T-helper 9 cell (primary cell): ENCODE data around the gene ACSL3.
"Not testable (repeated sequence)": the region's sequence is repeated elsewhere in the genome, so short reads cannot be mapped to it uniquely, and the experiment has no call there.

ENCODE experiments used
- DNase-seq: peaks from one replicate; pipeline ENCODE4 v3.0.0-alpha.2; 2020
- total RNA-seq, 2 donors: gene quantifications; one replicate each; lab custom pipeline; 2026; lab: John Stamatoyannopoulos, UW

Gene ACSL3
- 69.6 to 80.8 reads per million in 2 donors for total RNA-seq

DNA sequence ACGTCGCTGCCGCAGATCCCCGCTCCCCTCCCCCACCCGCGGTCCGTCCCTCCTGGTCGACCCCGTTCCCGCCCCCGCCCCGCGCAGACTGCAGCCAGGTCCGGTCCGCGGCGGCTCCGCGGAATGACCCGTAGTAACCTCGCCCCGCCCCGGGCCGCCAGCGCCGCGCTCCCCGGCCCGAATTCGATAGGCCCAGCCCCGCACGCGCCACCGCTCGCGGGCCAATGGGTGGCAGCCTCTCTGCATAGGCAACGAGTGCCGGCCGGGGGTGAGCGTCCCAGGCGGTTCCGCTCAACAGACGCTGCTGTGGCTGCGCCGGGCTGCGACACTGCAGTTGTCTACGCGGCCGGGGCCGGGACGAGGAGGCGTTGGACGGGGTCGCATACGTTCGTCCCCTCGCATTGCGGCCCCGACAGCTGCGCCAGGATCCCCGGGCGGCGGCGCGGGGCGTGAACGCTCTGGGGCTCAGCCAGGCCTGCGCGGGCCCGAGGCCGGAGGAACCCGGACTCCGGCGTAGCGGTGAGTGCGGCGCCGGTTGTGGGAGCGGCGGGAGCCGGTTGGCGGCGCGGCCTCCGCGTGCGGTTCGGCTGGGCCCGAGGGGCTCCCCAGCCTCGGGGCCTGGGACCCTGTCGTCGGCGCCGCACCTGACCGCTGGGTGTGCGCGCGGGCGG lies at the start of gene ACSL3:
Gene ACSL3, plus strand, starts transcription at position 297 of the 671 bp plus-strand sequence. CDS start 47,737 bp downstream, outside the sequence.
- peak; percentile 83 for DNase-seq

GRCh38 chr2:222811828-222812227 lies 49.0 kb upstream of the ACSL3 start:
- DNase-seq: no peak

DNA sequence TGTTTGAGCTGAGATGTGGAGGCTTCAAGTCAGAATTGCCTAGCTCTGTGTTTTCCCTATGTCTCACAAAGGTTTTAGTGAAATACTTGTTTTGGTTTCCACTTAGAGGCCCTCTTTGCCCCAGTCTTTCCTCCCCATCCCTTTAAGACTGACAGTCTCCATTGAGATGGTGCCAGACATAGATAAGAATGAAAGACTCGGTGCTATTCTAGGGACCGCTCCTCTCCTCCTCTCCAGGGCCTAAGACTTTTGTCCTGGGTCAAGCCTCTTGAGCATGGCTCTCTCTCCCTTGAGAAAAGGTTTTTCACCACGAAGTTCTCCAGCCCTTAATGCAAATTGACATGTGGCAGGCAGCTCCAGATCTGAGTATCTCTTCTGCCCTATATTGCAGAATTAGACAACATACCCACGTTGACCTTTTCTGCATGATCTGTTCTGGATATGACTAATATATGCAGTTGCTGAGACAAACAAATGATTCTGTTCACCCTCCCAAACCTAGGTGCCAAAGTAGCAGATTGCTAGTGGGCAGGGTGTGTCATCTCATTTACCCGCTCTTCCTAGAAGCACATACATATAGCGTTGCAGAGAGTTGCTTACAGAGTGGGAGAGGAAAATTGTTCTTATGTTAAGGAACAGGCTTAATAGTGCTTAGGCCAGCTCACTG lies 47.5 kb upstream of the ACSL3 start:
- DNase-seq: no peak

- DNase-seq: no peak
Measured at GRCh38 chr2:222819722-222820333, 41.0 kb upstream of the ACSL3 start.

DNA sequence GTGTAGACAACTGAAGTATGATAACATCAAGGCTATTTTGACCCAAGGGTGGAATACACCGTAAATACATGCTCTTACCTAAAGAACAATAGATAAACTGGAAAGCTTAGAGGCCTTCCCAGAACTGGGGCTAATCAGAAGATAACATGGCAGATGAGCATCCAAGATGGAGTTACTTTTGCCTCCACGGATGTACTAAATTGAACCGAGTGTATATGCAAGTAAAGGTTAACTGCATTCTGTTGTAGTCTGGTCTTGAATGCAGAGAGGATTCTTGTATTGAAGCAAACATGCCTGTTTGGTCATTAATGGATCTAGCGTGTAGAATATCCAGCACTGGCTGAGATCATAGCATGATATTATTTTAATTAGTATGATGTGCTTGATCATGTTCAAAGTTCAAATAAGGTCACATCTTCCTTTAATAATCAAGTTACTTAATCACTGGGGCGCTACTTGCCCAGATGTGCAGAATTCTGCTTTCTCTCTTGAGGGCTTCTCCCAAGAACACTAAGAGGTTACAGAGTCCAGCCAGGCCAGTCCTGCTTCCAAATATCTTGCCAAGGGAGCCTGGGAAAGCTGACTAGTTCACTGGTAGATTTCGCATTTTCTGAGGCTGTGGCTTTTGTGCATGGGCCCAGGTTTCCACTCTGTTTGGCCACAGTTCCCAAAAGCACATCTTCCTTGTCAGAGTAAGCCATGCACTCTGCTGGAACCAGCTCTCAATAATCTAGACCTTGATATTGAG lies 37.5 kb upstream of the ACSL3 start:
- DNase-seq: no peak

DNA sequence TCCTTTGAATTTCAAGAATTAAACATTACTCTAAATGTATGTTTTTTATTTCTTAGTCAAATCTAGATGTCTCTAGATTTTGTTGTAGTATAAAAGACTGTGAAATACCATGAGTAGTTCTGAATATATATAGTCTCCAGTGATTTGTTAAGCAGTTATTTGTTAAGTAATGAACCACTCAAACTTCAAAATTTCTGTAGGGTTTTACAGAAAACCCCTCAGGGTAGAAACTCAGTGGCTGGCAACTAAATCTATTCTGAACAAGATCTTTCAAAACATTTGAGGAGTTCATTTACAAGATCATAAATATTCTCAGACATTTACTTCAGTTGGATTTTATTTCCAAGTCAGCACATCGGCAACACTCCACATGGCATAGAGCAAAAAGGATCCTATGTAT lies 35.8 kb upstream of the ACSL3 start:
- no peak for DNase-seq

DNA sequence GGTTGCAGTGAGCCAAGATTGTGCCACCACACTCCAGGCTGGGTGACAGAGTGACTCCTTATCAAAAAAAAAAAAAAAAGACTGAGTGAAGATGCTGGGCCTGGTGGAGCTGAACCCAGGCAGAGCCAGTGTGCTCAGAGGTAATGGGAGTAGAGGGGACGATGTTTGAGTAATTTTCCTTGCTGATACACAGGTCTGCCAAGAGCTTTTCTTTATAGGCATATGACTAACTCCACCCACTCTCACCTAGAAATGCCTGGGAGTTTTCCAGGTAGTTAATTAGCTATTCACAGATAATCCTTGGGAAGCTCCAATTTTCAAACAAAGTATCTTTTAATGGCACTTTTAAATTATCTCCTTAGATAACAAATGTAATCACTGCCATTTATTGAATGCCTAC lies 33.4 kb upstream of the ACSL3 start:
- no peak for DNase-seq

- DNase-seq: no peak
Measured at GRCh38 chr2:222828572-222828971, 32.3 kb upstream of the ACSL3 start.

DNA sequence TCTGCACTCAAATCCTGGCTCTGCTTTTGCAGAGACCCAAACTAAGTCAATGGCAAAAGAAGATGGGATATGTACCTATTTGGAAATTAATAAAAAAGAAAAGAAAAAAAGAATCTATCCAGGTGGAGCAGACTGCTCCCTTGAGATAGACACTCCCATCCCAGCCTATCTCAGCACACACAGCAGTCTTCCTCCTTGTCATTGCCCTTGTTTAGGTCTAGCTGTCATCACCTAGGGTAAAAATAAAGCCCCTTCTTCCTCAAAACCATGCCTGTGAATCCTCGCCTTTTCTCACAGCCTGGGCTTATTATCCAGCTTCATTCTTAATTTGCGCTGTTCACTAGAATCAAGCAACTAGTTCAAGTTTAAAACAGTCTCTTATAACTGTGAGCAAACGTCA lies 30.7 kb upstream of the ACSL3 start:
- DNase-seq: no peak

DNA sequence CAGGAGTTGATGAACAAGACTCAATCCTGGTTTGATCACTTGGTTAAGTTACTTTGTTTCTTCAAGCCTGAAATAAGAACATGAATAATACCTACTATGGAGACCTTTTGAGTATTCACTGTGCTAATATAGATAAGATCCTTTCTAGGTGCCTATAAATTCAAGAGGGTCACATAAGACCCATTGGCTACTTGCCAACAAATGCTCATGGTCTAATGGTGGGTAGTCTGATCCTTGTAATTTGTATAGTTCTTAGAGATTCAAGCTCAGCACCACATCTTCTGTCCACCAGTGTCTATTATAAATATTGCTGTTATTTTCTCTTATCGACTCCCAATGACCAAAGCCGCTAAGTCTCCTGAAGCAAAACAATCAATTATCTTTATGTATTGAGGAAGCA lies 27.4 kb upstream of the ACSL3 start:
- DNase-seq: no peak

DNA sequence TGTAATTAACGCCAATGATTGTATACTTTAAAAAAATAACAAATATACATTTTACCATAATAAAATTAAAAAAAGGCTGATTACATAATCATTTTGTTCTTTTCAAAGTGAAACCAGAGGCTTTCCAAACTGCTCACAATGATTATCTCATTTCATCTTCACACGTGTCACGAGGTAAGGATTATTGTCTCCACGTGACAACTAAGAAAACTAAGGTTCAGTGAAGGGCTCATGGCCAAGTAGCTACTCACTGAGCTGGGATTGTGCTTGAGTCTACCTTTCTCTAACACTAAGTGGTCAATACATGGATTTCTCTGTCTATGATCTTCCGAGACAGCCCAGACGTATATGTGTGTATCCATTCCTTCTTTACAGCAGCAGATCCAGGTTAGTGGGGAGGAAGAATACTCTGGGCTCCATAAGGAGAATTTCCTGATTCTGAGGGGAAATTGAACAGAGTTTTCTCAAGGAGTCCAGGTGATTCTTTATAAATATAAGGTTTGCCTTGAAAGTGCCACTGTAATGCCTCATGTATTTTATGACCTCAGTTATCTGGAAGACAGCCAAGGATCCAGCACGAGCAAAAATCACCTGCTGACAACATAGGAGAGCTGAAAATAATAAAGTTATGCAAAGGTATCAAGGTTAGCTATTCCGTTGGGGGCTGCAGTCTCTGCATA lies 25.6 kb upstream of the ACSL3 start:
- DNase-seq: no peak

DNA sequence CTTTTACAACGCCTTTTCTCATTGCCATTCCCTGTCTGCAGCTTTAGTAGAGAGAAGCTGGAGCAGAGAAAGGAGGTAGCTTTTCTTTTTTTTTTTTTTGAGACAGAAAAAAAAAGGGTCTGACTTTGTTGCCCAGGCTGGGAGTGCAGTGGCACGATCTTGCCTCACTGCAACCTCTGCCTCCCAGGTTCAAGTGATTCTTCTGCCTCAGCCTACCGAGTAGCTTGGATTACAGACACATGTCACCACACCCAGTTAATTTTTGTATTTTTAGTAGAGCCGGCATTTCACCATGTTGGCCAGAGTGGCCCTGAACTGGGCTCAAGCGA lies 25.0 kb upstream of the ACSL3 start:
- no peak for DNase-seq

DNA sequence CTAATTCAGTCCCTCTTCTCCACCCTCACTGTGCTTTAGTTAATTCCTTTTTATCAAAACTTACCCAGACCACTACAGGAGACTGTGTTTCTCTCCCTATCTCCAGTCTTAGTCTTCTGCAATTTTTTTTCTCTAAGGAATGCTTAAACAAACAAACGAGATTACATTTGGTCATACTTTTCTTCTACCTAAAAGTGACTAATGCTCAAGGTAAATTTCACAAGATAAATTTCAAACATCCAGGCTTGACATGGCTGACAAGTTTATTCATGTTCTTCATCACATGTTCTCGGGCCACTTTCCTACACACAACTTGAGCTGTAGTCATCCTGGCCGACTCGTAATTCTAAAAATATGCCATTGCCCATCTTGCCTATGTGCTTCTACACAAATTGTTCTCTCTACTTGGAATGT lies 23.2 kb upstream of the ACSL3 start:
- no peak for DNase-seq

DNA sequence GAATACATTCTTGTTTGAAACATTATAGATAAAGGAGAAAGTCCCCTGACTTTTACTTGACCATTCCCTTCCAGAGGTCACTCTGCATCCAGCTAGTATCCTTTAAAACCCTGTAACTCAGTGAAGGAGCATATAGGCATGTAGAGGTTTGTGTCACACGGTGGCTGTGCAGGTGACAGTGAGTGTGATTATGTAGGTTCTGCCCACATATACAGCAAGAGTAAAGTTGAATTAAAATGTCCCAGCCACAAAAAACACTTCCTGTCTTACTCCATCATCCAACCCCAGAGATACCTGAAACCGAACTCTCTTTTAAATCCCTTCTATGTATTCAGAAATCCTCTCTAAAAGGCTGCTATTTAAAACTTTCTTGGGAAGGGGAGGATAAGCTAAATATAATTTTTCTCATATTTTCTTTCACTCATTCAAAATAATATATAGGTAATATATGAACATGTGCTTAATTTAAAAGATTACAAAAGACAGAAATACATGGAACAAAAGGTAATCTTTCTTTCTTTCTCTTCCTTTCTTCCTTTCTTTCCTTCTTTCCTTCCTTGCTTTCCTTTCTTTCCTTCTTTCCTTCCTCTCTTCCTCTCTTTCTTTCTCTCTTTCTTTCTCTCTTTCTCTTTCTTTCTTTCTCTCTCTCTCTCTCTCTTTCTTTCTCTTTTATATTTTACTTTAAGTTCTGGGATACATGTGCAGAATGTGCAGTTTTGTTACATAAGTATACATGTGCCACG lies 20.6 kb upstream of the ACSL3 start:
- no peak for DNase-seq

- no peak for DNase-seq
Measured at GRCh38 chr2:222842491-222843174, 18.2 kb upstream of the ACSL3 start.

DNA sequence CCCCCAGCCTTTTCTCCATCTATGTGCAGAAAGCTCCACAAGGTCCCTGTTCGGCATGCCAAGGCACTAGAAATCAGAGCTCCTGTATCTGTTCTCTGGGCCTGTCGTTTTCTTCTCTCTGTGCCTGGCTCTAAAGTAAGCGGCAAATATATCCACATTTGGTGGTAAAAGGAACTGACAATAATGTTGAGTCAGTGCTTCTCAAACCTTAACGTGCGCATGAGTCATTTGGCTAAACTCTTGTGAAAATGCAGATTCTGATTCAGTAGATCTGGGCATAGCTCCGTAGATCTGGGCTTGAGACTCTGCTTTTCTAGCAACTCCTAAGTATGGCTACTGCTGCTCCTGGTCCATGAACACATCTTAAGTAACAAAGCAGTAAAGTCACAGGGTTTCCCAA lies 16.5 kb upstream of the ACSL3 start:
- DNase-seq: no peak

DNA sequence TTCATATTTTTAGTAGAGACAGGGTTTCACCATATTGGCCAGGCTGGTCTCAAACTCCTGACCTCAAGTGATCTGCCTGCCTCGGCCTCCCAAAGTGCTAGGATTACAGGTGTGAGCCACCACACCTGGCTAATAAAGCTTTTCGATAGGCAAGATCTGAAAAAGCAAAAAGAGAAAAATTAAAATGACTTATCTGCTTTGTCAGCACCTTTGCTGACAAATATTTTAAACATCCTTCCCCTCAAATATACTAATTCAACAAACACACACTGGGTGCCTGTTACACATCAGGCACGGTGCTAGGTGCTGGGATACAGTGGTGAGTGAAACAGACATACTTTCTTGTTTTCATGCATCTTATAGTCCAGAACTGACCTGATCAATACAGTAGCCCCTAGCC lies 15.5 kb upstream of the ACSL3 start:
- DNase-seq: not testable (repeated sequence)

DNA sequence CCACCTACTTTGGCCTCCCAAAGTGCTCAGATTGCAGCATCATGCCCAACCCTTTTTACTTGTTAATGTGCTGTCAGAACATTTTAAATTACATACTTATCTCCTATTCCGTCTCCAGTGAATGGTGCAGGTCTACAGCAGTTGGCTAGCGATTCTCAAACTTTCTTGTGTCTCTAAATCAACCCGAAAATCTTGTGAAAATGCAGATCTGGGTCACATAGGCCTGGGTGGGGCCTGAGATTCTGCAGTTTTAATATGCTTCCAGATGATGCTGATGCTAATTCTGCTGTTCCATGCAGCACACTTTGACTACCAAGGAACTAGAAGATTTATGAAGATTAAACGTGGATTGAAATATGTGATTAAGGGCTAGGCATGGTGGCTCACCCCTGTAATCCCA lies 14.8 kb upstream of the ACSL3 start:
- DNase-seq: no peak

DNA sequence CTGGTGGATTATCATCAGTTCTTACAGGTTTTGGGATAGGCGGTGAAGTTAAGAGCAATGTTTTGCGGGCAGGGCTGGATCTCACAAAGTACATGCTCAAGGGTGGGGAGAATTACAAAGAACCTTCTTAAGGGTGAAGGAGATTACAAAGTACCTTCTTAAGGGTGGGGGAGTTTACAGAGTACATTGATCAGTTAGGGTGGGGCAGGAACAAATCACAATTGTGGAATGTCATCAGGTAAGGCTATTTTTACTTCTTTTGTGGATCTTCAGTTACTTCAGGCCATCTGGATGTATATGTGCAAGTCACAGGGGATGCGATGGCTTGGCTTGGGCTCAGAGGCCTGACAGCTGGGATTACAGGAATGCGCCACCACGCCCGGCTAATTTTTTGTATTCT lies 12.8 kb upstream of the ACSL3 start:
- not testable (repeated sequence) for DNase-seq

DNA sequence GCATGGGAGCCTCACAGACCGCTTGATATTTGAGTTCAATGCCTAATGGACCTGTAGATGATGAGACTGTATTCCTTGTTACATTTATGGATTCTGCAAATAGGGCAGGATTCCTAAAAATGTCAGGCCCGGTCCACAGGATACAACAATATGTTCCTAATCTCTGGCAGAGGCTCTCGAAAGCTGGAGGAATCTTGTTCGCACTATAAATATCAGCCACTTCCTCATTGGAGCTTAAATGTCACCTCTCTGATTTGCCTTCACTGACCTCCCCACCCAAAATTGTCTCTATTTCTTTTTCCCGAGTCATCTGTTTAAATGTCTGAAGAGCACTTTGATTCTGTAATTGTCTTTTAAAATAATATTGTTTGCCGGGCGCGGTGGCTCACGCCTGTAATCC lies 12.0 kb upstream of the ACSL3 start:
- DNase-seq: no peak

DNA sequence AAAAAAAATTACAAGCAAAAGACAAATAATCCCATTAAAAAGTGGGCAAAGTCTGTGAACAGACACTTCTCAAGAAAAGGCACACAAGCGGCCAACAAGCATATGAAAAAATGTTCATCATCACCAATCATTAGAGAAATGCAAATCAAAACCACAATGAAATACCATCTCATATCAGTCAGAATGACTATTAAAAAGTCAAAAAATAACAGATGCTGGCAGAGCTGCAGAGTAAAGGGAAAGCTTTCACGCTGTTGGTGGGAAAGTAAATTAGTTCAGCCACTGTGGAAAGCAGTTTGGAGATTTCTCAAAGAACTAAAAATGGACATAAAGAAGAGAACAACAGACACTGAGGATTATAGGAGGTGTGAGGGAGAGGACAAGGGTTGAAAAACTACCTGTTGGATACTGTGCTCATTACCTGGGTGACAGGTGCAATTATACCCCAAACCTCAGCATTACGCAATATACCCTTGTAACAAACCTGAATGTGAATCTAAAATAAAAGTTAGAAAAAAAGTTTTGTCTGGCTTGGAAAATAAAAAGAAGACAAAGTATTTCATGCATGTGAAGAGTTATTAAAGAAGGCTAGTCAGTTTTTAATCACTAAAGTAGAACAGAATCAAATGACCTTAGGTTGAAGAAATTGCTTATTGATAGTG lies 8.7 kb upstream of the ACSL3 start:
- no peak for DNase-seq
